T47D (cell line): Measurements from ENCODE around the gene DCTN4.

Source experiments
- DNase-seq, 2 experiments: peaks; one replicate each; pipeline versions ENCODE4 v3.0.0 to v3.0.0-alpha.2; 2011 to 2012; ENCODE audit warnings: low read depth in 1 of 2, low spot score in 1 of 2
- JUND ChIP-seq: IDR thresholded peaks from 2 replicates; pipeline ENCODE4 v1.6.1; 2012; ENCODE audit warnings: low read depth
- in situ Hi-C: cut with HindIII; loops from 2 replicates; pipeline ENCODE4 v1.10.0; 2016; ENCODE audit warnings: low sequenced_read_pairs, low pct_unique_long_range_greater_than_20kb

DCTN4 gene

DNA sequence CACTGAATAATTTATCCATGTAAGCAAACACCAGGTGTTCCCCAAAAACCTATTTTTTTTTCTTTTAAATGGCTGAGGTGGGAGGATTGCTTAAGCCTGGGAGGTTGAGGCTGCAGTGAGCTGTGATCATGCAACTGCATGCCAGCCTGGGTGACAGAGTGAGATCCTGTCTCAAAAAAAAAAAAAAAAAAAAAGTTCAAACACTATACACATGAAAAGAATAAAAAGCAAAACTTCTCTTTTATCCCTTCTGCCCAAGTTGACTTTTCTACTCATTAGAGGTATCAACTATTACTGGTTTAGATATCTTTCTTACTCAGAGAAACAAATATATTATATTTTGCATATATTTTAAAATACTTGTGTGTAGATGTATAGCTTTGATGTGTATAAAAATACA is 17.8 kb downstream of the DCTN4 start:
- no peak for TF ChIP-seq JUND
- no peak for DNase-seq
- in situ Hi-C loops = no loop called here

DNA sequence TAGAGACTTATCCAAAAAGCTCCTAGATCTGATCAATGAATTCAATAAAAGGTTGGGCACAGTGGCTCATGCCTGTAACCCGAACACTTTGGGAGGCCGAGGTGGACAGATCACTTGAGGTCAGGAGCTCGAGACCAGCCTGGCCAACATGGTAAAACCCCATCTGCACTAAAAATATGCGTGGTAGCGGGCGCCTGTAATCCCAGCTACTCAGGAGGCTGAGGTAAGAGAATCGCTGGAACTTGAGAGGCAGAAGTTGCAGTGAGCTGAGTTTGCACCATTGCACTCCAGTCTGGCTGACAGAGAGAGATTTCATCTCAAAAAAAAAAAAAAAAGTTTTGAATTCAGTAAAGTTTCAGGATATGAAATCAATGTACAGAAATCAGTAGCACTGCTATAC is 20.0 kb downstream of the DCTN4 start:
- no peak for TF ChIP-seq JUND
- no peak for DNase-seq
- in situ Hi-C loops = no loop called here

GRCh38 chr5:150734579-150735384 is 24.0 kb downstream of the DCTN4 start:
- TF ChIP-seq JUND = no peak
- DNase-seq = no peak
- in situ Hi-C loops = no loop called here

- DNase-seq = no peak
- no peak for TF ChIP-seq JUND
- in situ Hi-C loops = no loop called here
Observed at GRCh38 chr5:150731669-150732242, 27.1 kb downstream of the DCTN4 start.

GRCh38 chr5:150729859-150730258 is 29.0 kb downstream of the DCTN4 start:
- in situ Hi-C loops = no loop called here
- no peak for TF ChIP-seq JUND
- no peak for DNase-seq

DNA sequence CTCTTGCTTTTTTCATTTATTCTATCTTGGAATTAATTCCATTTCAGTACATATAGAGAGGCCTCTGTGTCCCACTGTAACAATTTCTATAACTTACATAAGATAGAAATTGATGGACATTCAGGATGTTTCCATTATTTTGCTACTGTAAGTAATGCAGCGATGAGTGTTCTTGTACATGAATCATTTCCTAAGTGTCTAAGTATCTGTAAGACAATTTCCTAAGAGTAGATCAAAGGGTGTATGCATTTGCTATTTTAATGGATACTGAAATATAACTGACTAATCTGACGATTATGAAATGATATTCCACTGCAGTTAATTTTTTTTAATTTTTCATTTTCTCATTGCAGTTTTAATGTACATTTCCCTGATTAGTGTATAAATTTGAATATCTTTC is 35.0 kb downstream of the DCTN4 start:
- no peak for DNase-seq
- no peak for TF ChIP-seq JUND
- in situ Hi-C loops = no loop called here

- in situ Hi-C loops = no loop called here
- no peak for TF ChIP-seq JUND
- DNase-seq = peak in 1 of 2 experiments; percentile 27
Observed at GRCh38 chr5:150710165-150710564, 48.7 kb downstream of the DCTN4 start.

- no peak for DNase-seq
- in situ Hi-C loops = no loop called here
- TF ChIP-seq JUND = no peak
Observed at GRCh38 chr5:150706776-150707390, 51.9 kb downstream of the DCTN4 start.

DNA sequence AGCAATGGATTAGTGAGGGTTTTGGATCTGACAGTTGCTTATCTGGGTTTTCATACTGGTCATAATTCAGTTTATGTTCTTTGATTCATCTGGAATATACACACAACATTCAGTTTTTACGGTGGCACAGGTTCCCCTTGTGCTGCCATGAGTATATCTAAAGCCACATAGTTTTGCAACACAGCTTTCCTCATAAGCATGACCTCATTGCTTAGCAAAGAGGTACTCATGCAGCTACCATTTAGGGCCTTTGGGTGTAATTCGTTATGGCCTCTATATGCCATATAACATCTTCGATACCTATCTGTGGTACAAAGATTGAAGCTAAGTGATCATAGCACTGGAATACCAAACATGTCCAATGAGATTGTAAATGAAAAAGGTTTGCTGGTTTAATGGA is 55.1 kb downstream of the DCTN4 start:
- in situ Hi-C loops = no loop called here
- TF ChIP-seq JUND = no peak
- DNase-seq = no peak

DNA sequence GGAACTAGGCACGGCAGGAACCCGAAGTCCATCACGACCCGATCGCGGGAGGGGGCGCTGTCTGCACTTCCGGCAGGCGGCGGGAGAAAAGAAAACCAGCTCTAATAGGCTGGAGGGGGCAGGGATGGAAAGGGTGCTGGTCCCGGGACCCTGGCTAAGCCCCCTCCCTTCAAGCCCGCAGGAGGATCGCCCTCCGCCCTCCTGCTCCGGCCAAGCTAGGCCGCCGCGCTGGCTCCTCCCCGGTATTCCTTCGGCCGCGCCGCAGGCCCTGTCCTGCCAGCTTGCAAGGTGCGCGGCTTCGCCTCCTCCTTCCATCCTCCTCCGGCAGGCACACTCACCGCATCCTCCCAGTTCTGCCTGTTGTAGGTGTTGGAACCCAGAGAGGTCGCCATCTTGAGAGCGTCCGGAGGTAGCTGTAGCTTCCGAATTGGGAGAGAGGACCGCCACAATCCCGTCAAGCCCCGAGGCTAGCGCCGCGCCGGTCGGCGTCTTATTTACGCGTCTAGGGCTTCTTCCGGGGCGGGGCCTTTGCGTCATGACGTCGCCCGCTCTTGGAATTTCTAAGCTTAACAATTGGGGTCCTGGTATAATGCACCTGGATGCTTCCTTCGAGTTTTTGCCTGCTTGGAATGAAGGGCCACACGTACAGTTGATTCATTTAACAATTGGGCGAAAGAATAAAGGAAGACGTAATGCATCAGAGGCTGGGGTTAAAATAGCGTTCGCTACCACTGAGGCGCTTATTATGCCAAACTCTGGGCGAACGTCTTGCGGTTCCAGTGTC is 58.0 kb downstream of the DCTN4 start, which contains the start of gene RBM22:
RBM22 (minus strand) TSS at position 469 of the 784 bp plus-strand sequence; CDS start at position 392, 77 bp downstream.
- DNase-seq = peak; percentile 60 to 95
- in situ Hi-C loops = no loop called here
- TF ChIP-seq JUND = no peak

- in situ Hi-C loops = no loop called here
- no peak for TF ChIP-seq JUND
Observed at GRCh38 chr5:150700246-150700593, 58.6 kb downstream of the DCTN4 start.

GRCh38 chr5:150694612-150695011 is 64.2 kb downstream of the DCTN4 start:
- no peak for DNase-seq
- TF ChIP-seq JUND = no peak
- in situ Hi-C loops = no loop called here

More at GRCh38 chr5:150700246-150700593, 58.6 kb downstream of the DCTN4 start:
- no peak for DNase-seq
